Measurements from ENCODE around the gene SELL. TPM values are rescaled to one million over a fixed set of nuclear protein-coding genes. Genes with fewer than 3 reads are reported as not detected.

SELL gene
- total and polyA plus RNA-seq, 10 of the 15 experiments (the other 5 are each of a cell fraction or from before 2014, with no cell fraction given), result 31.8 to 66.0 (median 50.9) TPM

DNA sequence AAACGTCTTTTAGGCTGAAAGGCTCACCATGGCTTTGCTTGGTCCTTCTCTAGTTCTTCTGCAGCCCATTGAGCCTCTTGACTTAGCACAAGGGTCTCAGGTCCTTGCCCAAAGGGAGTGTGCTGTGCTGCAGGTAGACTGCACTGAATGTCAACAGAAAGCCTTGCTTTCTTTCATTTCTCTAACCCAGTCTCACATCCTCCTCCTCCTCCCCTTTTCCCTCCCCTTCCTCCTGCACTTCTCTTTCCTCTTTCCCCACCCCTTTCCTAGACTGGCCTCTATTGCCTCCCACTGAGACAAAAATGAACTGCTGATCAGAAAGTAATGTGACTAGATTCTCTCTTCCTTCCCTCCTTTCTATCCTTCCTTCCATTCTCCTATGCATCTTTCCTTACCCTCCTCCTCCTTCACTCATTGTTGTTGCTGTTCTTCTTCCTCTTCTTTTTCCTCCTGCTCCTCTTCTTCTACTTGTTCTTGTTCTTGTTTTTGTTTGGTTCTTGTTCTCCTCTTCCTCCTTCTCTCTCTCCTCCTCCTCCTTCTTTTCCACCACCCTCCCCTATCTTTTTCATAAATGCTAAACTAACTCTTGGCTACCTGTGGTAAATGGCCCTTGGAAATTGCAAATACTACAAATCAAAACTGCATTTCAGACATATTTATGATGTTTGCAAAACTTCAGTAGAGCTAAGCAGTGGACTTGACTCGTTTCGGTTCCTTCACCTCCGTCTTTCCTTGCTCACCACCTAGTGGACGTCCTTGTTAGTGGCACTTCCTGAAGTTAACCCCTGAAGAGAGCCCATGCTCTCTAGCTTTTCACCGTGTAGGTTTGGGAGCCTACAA is at the start of gene SELL (continued):
- TF ChIP-seq, protein P1, sequence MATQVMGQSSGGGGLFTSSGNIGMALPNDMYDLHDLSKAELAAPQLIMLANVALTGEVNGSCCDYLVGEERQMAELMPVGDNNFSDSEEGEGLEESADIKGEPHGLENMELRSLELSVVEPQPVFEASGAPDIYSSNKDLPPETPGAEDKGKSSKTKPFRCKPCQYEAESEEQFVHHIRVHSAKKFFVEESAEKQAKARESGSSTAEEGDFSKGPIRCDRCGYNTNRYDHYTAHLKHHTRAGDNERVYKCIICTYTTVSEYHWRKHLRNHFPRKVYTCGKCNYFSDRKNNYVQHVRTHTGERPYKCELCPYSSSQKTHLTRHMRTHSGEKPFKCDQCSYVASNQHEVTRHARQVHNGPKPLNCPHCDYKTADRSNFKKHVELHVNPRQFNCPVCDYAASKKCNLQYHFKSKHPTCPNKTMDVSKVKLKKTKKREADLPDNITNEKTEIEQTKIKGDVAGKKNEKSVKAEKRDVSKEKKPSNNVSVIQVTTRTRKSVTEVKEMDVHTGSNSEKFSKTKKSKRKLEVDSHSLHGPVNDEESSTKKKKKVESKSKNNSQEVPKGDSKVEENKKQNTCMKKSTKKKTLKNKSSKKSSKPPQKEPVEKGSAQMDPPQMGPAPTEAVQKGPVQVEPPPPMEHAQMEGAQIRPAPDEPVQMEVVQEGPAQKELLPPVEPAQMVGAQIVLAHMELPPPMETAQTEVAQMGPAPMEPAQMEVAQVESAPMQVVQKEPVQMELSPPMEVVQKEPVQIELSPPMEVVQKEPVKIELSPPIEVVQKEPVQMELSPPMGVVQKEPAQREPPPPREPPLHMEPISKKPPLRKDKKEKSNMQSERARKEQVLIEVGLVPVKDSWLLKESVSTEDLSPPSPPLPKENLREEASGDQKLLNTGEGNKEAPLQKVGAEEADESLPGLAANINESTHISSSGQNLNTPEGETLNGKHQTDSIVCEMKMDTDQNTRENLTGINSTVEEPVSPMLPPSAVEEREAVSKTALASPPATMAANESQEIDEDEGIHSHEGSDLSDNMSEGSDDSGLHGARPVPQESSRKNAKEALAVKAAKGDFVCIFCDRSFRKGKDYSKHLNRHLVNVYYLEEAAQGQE (IDR thresholded peaks at IDR 0.05; ENCODE audit: low read depth, low read length), result no peak
- TF ChIP-seq BMI1 (IDR thresholded peaks at IDR 0.05; ENCODE audit: borderline replicate concordance) (no peak), TCF12 (IDR thresholded peaks at IDR 0.05; ENCODE audit: low read depth, low read length) (no peak), TARDBP (IDR thresholded peaks at IDR 0.05; ENCODE audit: borderline replicate concordance) (no peak), GATAD2B (conservative IDR thresholded peaks at IDR 0.05; ENCODE audit: low read depth) (no peak), RBBP5 (conservative IDR thresholded peaks at IDR 0.05) (no peak), EED (IDR thresholded peaks at IDR 0.05; ENCODE audit: low read depth) (peak; percentile 69), CHD4 (IDR thresholded peaks at IDR 0.05) (no peak), ESRRA (IDR thresholded peaks at IDR 0.05; ENCODE audit: low read length) (no peak), SUPT20H (IDR thresholded peaks at IDR 0.05; ENCODE audit: borderline replicate concordance, control insufficient read depth, low read depth, low read length) (no peak), ZNF24 (IDR thresholded peaks at IDR 0.05) (no peak; the same call in 1 of the 2 replicates), BHLHE40 (IDR thresholded peaks at IDR 0.05; ENCODE audit: borderline replicate concordance in 1 of 2, low read depth in 2 of 2, low read length in 1 of 2) (no peak), TAF1 (IDR thresholded peaks at IDR 0.05; ENCODE audit: borderline replicate concordance, low read depth, low read length) (no peak), SREBF1 (IDR thresholded peaks at IDR 0.05; ENCODE audit: low read length) (no peak), WRNIP1 (IDR thresholded peaks at IDR 0.05; ENCODE audit: borderline replicate concordance, low read depth, low read length) (no peak), ATF7 (IDR thresholded peaks at IDR 0.05; ENCODE audit: low read depth) (peak; percentile 36; the same call in 1 of the 2 replicates), CBX5 (IDR thresholded peaks at IDR 0.05; ENCODE audit: low read depth) (0 out of 2 replicates have a peak, but pooled peaks have one; percentile 18), SRF (IDR thresholded peaks at IDR 0.05; ENCODE audit: low read depth in 2 of 2, low read length in 2 of 2) (no peak)
- TF ChIP-seq, protein P2, sequence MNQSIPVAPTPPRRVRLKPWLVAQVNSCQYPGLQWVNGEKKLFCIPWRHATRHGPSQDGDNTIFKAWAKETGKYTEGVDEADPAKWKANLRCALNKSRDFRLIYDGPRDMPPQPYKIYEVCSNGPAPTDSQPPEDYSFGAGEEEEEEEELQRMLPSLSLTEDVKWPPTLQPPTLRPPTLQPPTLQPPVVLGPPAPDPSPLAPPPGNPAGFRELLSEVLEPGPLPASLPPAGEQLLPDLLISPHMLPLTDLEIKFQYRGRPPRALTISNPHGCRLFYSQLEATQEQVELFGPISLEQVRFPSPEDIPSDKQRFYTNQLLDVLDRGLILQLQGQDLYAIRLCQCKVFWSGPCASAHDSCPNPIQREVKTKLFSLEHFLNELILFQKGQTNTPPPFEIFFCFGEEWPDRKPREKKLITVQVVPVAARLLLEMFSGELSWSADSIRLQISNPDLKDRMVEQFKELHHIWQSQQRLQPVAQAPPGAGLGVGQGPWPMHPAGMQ (IDR thresholded peaks at IDR 0.05; ENCODE audit: borderline replicate concordance), result no peak
- TF ChIP-seq, protein P3, sequence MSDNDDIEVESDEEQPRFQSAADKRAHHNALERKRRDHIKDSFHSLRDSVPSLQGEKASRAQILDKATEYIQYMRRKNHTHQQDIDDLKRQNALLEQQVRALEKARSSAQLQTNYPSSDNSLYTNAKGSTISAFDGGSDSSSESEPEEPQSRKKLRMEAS (IDR thresholded peaks at IDR 0.05; ENCODE audit: low read depth, low read length), result no peak
- TF ChIP-seq, protein P4, sequence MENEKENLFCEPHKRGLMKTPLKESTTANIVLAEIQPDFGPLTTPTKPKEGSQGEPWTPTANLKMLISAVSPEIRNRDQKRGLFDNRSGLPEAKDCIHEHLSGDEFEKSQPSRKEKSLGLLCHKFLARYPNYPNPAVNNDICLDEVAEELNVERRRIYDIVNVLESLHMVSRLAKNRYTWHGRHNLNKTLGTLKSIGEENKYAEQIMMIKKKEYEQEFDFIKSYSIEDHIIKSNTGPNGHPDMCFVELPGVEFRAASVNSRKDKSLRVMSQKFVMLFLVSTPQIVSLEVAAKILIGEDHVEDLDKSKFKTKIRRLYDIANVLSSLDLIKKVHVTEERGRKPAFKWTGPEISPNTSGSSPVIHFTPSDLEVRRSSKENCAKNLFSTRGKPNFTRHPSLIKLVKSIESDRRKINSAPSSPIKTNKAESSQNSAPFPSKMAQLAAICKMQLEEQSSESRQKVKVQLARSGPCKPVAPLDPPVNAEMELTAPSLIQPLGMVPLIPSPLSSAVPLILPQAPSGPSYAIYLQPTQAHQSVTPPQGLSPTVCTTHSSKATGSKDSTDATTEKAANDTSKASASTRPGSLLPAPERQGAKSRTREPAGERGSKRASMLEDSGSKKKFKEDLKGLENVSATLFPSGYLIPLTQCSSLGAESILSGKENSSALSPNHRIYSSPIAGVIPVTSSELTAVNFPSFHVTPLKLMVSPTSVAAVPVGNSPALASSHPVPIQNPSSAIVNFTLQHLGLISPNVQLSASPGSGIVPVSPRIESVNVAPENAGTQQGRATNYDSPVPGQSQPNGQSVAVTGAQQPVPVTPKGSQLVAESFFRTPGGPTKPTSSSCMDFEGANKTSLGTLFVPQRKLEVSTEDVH (IDR thresholded peaks at IDR 0.05; ENCODE audit: low read depth, partially characterized antibody), result no peak
- TF ChIP-seq, protein P5, sequence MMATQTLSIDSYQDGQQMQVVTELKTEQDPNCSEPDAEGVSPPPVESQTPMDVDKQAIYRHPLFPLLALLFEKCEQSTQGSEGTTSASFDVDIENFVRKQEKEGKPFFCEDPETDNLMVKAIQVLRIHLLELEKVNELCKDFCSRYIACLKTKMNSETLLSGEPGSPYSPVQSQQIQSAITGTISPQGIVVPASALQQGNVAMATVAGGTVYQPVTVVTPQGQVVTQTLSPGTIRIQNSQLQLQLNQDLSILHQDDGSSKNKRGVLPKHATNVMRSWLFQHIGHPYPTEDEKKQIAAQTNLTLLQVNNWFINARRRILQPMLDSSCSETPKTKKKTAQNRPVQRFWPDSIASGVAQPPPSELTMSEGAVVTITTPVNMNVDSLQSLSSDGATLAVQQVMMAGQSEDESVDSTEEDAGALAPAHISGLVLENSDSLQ (IDR thresholded peaks at IDR 0.05), result no peak

All from GM12878 (cell line).